ENCODE data around the gene ARL4D.

ARL4D gene

GRCh38 chr17:43366891-43367736 lies 31.7 kb upstream of the ARL4D start:
- peak overlapping the region; percentile 55 for H3K4me3 ChIP-seq (ENCODE audit: low read depth, low read length, poor library complexity, severe bottlenecking)
- no peaks in the 10 kb centered on the region for H3K9me3 ChIP-seq (ENCODE audit: low read length)
- no peaks in the 10 kb centered on the region for H3K36me3 ChIP-seq (ENCODE audit: insufficient read depth, low read length)
- TF ChIP-seq CTCF (IDR thresholded peaks at IDR 0.05; ENCODE audit: low read length) (no peak), EZH2 (IDR thresholded peaks at IDR 0.05; ENCODE audit: borderline replicate concordance, low read length) (no peak)
- peak overlapping the region; percentile 79 for H3K4me2 ChIP-seq (ENCODE audit: low read length)
- peak overlapping the region; percentile 61 for H3K27ac ChIP-seq (ENCODE audit: low read depth, low read length, poor library complexity, severe bottlenecking)
- H3K9me2 ChIP-seq (ENCODE audit: low read depth, low read length), result no peaks in the 10 kb centered on the region
- no peaks in the 10 kb centered on the region for H3K79me2 ChIP-seq (ENCODE audit: insufficient read depth, low read length)
- H3K9ac ChIP-seq (ENCODE audit: low read length), result peak overlapping the region; percentile 52; the same call in 1 of the 2 replicates
- no peaks in the 10 kb centered on the region for H3K27me3 ChIP-seq (ENCODE audit: insufficient read depth, low read length)
- H3K4me1 ChIP-seq (ENCODE audit: insufficient read depth, low read length, severe bottlenecking), result peaks cover 30% of the 10 kb centered on the region
- no peaks in the 10 kb centered on the region for H4K20me1 ChIP-seq (ENCODE audit: insufficient read depth, low read length)
- H3F3A ChIP-seq (ENCODE audit: insufficient read depth, low read length), result no peaks in the 10 kb centered on the region
- H2AFZ ChIP-seq (ENCODE audit: low read length), result no peak overlapping the region

DNA sequence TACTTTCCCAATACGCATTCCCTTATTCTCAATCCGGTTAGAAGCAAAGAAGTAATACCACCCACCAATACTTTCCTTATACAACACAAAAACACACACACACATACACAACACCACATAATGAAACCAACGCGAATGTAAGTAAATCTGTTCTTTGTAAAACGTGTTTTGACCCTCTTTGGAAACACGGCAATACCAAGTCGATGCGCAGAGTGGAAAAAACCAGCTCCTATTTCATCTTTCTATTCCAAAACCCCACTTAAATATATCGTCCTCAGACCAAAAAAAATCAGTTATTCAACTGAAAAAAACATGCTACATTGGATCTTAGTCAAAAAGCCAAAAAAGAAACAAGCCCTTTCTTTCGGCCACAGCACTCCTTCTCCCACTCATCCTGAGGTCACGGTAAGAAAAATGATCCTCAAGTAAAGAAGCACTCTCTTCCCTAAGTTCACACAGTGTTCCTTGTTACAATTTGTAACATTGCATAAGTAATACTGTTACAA lies 31.0 kb upstream of the ARL4D start:
- no peaks in the 10 kb centered on the region for H3K9me2 ChIP-seq (ENCODE audit: low read depth, low read length)
- peak overlapping the region; percentile 55 for H3K4me3 ChIP-seq (ENCODE audit: low read depth, low read length, poor library complexity, severe bottlenecking)
- peak overlapping the region; percentile 61 for H3K27ac ChIP-seq (ENCODE audit: low read depth, low read length, poor library complexity, severe bottlenecking)
- H3K79me2 ChIP-seq (ENCODE audit: insufficient read depth, low read length), result no peaks in the 10 kb centered on the region
- H3F3A ChIP-seq (ENCODE audit: insufficient read depth, low read length), result no peaks in the 10 kb centered on the region
- no peak for TF ChIP-seq CTCF (IDR thresholded peaks at IDR 0.05; ENCODE audit: low read length)
- no peak for TF ChIP-seq EZH2 (IDR thresholded peaks at IDR 0.05; ENCODE audit: borderline replicate concordance, low read length)
- peak overlapping the region; percentile 79 for H3K4me2 ChIP-seq (ENCODE audit: low read length)
- no peaks in the 10 kb centered on the region for H3K27me3 ChIP-seq (ENCODE audit: insufficient read depth, low read length)
- H2AFZ ChIP-seq (ENCODE audit: low read length), result no peak overlapping the region
- peak overlapping the region; percentile 52 for H3K9ac ChIP-seq (ENCODE audit: low read length)
- no peaks in the 10 kb centered on the region for H4K20me1 ChIP-seq (ENCODE audit: insufficient read depth, low read length)
- H3K36me3 ChIP-seq (ENCODE audit: insufficient read depth, low read length), result no peaks in the 10 kb centered on the region
- H3K9me3 ChIP-seq (ENCODE audit: low read length), result no peaks in the 10 kb centered on the region
- H3K4me1 ChIP-seq (ENCODE audit: insufficient read depth, low read length, severe bottlenecking), result peaks cover 34% of the 10 kb centered on the region

DNA sequence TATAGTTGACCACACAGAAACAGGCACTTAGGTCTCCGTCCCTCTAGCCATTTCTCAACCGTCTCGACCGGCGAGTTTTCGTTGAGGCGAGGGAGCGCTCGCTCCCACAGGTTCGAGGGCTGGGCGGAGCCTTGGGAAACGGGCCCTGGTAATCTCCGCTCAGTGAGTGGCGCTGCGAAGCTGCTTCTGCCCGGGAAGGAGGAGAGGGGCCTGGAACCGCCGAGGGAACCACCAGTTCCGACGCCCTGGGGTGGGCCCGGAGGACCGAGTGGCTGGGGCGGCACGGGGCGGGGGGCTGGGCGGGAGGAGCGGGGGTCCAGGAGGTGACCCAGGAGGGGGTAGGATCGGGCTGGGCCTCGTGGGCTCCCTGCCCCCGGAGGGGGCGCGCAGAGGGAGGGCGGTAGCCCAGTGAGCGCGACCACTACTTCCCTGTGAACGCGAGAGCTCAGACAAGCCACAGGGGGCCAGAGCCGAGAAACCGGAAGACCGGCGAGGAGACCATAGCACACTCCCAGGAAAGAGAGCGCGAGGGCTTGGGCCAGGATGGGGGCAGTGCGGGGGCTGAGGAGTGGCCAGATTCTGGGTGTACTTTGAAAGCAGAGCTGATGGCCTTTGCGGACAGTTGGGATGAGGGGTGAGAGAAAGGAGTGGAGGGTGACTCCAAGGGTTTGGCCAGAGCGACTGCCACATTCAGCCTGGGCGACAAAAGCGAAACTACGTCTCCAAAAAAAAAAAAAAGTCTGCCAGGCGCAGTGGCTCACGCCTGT lies 29.9 kb upstream of the ARL4D start:
- Histone ChIP-seq H3K27ac (ENCODE audit: low read depth, low read length, poor library complexity, severe bottlenecking) (peak overlapping the region; percentile 61), H3K4me1 (ENCODE audit: insufficient read depth, low read length, severe bottlenecking) (peaks cover 34% of the 10 kb centered on the region)

More for the DNA sequence above, 29.9 kb upstream of the ARL4D start:
- Histone ChIP-seq H3K9me2 (ENCODE audit: low read depth, low read length) (no peaks in the 10 kb centered on the region), H3K36me3 (ENCODE audit: insufficient read depth, low read length) (no peaks in the 10 kb centered on the region), H3K4me2 (ENCODE audit: low read length) (peak overlapping the region; percentile 79), H4K20me1 (ENCODE audit: insufficient read depth, low read length) (no peaks in the 10 kb centered on the region), H3K27me3 (ENCODE audit: insufficient read depth, low read length) (no peaks in the 10 kb centered on the region), H3K79me2 (ENCODE audit: insufficient read depth, low read length) (no peaks in the 10 kb centered on the region), H3K9me3 (ENCODE audit: low read length) (no peaks in the 10 kb centered on the region), H3K9ac (ENCODE audit: low read length) (peak overlapping the region; percentile 52), H2AFZ (ENCODE audit: low read length) (peak overlapping the region; percentile 88; the same call in 1 of the 2 replicates), H3F3A (ENCODE audit: insufficient read depth, low read length) (no peaks in the 10 kb centered on the region), H3K4me3 (ENCODE audit: low read depth, low read length, poor library complexity, severe bottlenecking) (peak overlapping the region; percentile 55)
- TF ChIP-seq EZH2 (IDR thresholded peaks at IDR 0.05; ENCODE audit: borderline replicate concordance, low read length) (no peak), CTCF (IDR thresholded peaks at IDR 0.05; ENCODE audit: low read length) (0 out of 2 replicates have a peak, but pooled peaks have one; percentile 4)
